ENCODE results near the gene HTATIP2.

The HTATIP2 gene

GRCh38 chr11:20363500-20364340 is at the start of gene HTATIP2:
Gene HTATIP2 (plus strand): TSS chr11:20363714. CDS start chr11:20364238, 524 bp downstream.
- no peaks in the 10 kb centered on the region for H3K36me3 ChIP-seq (ENCODE audit: control insufficient read depth, insufficient read depth, low read length)
- H3K9me3 ChIP-seq (ENCODE audit: control insufficient read depth, low read length), result no peaks in the 10 kb centered on the region
- H3K9ac ChIP-seq (ENCODE audit: low read length), result peak within 1 kb of the TSS; percentile 88
- H3K4me3 ChIP-seq (ENCODE audit: low read length), result peak within 1 kb of the TSS; percentile 38
- no peaks in the 10 kb centered on the region for H3K27me3 ChIP-seq (ENCODE audit: control insufficient read depth, insufficient read depth, low read length)
- H3K4me1 ChIP-seq (ENCODE audit: control insufficient read depth, insufficient read depth, low read length), result peaks cover 24% of the 10 kb centered on the region

- Histone ChIP-seq H3K9me3 (ENCODE audit: control insufficient read depth, low read length) (no peaks in the 10 kb centered on the region), H3K27me3 (ENCODE audit: control insufficient read depth, insufficient read depth, low read length) (no peaks in the 10 kb centered on the region), H3K4me3 (ENCODE audit: low read length) (no peak overlapping the region), H3K9ac (ENCODE audit: low read length) (no peak overlapping the region), H3K4me1 (ENCODE audit: control insufficient read depth, insufficient read depth, low read length) (no peaks in the 10 kb centered on the region), H3K36me3 (ENCODE audit: control insufficient read depth, insufficient read depth, low read length) (no peaks in the 10 kb centered on the region)
These were observed 47.7 kb upstream of the HTATIP2 start for GRCh38 chr11:20315800-20316199.

- Histone ChIP-seq H3K9ac (ENCODE audit: low read length) (no peak overlapping the region), H3K36me3 (ENCODE audit: control insufficient read depth, insufficient read depth, low read length) (no peaks in the 10 kb centered on the region), H3K4me3 (ENCODE audit: low read length) (no peak overlapping the region), H3K27me3 (ENCODE audit: control insufficient read depth, insufficient read depth, low read length) (no peaks in the 10 kb centered on the region), H3K9me3 (ENCODE audit: control insufficient read depth, low read length) (no peaks in the 10 kb centered on the region), H3K4me1 (ENCODE audit: control insufficient read depth, insufficient read depth, low read length) (no peaks in the 10 kb centered on the region)
These were observed 42.3 kb upstream of the HTATIP2 start for GRCh38 chr11:20321177-20321576.

DNA sequence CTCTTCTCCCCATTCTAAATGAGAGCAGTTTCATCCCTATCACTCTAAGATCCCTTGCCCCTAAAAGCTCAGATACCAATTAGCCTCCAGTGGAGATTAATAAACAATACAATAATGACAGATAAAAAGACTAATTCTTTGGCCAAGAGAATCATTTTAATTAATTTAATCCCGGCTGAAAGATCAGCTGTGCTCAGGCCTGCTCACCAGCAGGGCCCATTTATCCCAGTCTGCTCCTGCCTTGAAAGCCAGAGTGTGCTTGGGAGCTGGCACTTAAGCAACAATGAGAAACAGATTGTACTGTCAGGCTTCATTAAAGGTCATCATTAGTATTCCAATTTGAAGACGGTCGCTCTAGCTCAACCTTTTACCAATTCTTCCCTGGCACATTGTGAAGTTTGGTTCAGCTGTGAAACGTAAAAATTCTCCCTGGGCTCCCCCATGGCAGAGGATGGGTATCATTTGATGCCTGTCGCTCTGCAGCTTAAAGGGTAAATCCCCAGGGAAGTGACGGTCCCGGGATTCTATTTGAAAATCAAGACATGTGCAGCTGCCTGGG is 36.1 kb upstream of the HTATIP2 start:
- no peak overlapping the region for H3K9ac ChIP-seq (ENCODE audit: low read length)
- H3K4me3 ChIP-seq (ENCODE audit: low read length), result no peak overlapping the region
- H3K9me3 ChIP-seq (ENCODE audit: control insufficient read depth, low read length), result no peaks in the 10 kb centered on the region
- H3K36me3 ChIP-seq (ENCODE audit: control insufficient read depth, insufficient read depth, low read length), result no peaks in the 10 kb centered on the region
- H3K4me1 ChIP-seq (ENCODE audit: control insufficient read depth, insufficient read depth, low read length), result no peaks in the 10 kb centered on the region
- no peaks in the 10 kb centered on the region for H3K27me3 ChIP-seq (ENCODE audit: control insufficient read depth, insufficient read depth, low read length)

DNA sequence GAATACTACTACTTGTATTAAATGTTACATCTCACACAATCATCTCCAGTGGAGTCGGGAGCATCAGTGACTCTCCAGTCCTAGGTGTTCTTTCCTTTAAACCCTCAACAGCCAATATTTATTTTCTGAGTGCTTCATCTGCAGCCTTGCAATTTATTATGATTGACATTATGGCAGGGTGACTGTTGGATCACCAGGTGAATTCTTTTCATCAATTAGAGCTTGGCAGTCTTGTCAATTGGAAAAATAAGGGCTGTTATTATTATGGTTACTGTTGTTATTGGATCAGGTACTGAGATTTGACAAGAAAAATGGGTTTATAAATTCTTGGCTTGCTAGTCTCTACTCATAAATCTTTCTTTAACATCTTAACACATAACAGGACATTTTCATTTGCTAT is 27.5 kb upstream of the HTATIP2 start:
- Histone ChIP-seq H3K9ac (ENCODE audit: low read length) (no peak overlapping the region), H3K4me1 (ENCODE audit: control insufficient read depth, insufficient read depth, low read length) (no peaks in the 10 kb centered on the region), H3K4me3 (ENCODE audit: low read length) (no peak overlapping the region), H3K9me3 (ENCODE audit: control insufficient read depth, low read length) (no peaks in the 10 kb centered on the region), H3K36me3 (ENCODE audit: control insufficient read depth, insufficient read depth, low read length) (no peaks in the 10 kb centered on the region), H3K27me3 (ENCODE audit: control insufficient read depth, insufficient read depth, low read length) (no peaks in the 10 kb centered on the region)

- Histone ChIP-seq H3K9me3 (ENCODE audit: control insufficient read depth, low read length) (no peaks in the 10 kb centered on the region), H3K36me3 (ENCODE audit: control insufficient read depth, insufficient read depth, low read length) (no peaks in the 10 kb centered on the region), H3K4me3 (ENCODE audit: low read length) (no peak overlapping the region), H3K4me1 (ENCODE audit: control insufficient read depth, insufficient read depth, low read length) (no peaks in the 10 kb centered on the region), H3K9ac (ENCODE audit: low read length) (no peak overlapping the region), H3K27me3 (ENCODE audit: control insufficient read depth, insufficient read depth, low read length) (peaks cover 11% of the 10 kb centered on the region)
These were observed 25.9 kb upstream of the HTATIP2 start for GRCh38 chr11:20337526-20338154.

GRCh38 chr11:20342347-20343141 is 21.0 kb upstream of the HTATIP2 start:
- Histone ChIP-seq H3K4me3 (ENCODE audit: low read length) (no peak overlapping the region), H3K9me3 (ENCODE audit: control insufficient read depth, low read length) (no peaks in the 10 kb centered on the region), H3K9ac (ENCODE audit: low read length) (no peak overlapping the region), H3K27me3 (ENCODE audit: control insufficient read depth, insufficient read depth, low read length) (peaks cover 18% of the 10 kb centered on the region), H3K4me1 (ENCODE audit: control insufficient read depth, insufficient read depth, low read length) (no peaks in the 10 kb centered on the region), H3K36me3 (ENCODE audit: control insufficient read depth, insufficient read depth, low read length) (no peaks in the 10 kb centered on the region)

DNA sequence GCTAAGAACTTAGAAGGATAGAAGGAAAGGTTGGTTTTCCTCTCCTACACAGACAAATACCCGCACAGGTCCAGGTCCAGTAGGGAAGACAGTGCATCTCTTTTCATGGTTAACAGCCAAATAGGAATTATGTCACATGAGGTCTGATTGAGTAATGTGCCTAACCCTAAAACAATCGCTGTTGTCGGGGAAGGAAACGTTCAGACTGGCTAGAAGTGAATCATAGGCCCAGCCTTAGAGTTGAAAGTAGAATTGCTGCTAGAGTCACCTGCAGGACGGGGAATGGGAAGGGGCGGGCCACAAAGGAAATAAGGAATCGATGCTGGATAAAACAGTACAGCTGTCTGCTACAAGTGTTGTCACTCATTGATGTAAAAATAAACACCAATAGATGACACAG is 12.4 kb upstream of the HTATIP2 start:
- no peaks in the 10 kb centered on the region for H3K36me3 ChIP-seq (ENCODE audit: control insufficient read depth, insufficient read depth, low read length)
- H3K4me3 ChIP-seq (ENCODE audit: low read length), result no peak overlapping the region
- no peak overlapping the region for H3K9ac ChIP-seq (ENCODE audit: low read length)
- H3K27me3 ChIP-seq (ENCODE audit: control insufficient read depth, insufficient read depth, low read length), result no peaks in the 10 kb centered on the region
- H3K9me3 ChIP-seq (ENCODE audit: control insufficient read depth, low read length), result no peaks in the 10 kb centered on the region
- H3K4me1 ChIP-seq (ENCODE audit: control insufficient read depth, insufficient read depth, low read length), result no peaks in the 10 kb centered on the region

GRCh38 chr11:20351751-20352262 is 11.7 kb upstream of the HTATIP2 start:
- no peaks in the 10 kb centered on the region for H3K27me3 ChIP-seq (ENCODE audit: control insufficient read depth, insufficient read depth, low read length)

DNA sequence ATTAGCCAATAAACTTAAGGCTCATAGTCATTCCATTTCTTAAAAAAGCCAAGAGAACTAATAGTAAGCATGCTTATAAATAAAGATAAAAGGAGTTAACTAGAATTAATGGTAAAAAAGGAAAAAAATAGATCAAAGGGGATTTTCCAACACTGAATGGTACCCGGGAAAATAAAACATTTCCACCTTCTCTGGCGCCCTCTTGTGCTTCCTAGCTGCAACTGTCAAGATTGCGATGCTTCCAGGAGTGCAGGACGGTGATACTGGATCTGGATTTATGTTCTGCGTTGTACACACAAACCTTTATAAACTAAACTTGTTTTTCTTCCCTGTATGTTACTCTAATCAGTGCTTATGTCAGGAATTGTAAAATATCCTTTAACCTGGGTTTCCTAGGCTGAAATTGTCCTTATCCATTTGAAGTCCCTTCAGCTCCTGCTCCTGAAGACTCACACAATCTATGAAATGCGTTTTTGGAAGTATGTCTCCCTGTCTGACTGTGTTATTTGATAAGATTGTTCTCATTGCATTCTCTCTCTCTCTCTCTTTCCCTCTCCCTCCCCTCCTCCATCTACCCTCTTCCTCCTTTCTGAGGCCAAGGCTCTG is 9.6 kb upstream of the HTATIP2 start:
- H3K9me3 ChIP-seq (ENCODE audit: control insufficient read depth, low read length), result no peaks in the 10 kb centered on the region
- H3K9ac ChIP-seq (ENCODE audit: low read length), result no peak overlapping the region
- H3K4me3 ChIP-seq (ENCODE audit: low read length), result no peak overlapping the region
- no peaks in the 10 kb centered on the region for H3K4me1 ChIP-seq (ENCODE audit: control insufficient read depth, insufficient read depth, low read length)
- H3K36me3 ChIP-seq (ENCODE audit: control insufficient read depth, insufficient read depth, low read length), result no peaks in the 10 kb centered on the region
- H3K27me3 ChIP-seq (ENCODE audit: control insufficient read depth, insufficient read depth, low read length), result no peaks in the 10 kb centered on the region

More at GRCh38 chr11:20351751-20352262, 11.7 kb upstream of the HTATIP2 start:
- Histone ChIP-seq H3K4me1 (ENCODE audit: control insufficient read depth, insufficient read depth, low read length) (no peaks in the 10 kb centered on the region), H3K9me3 (ENCODE audit: control insufficient read depth, low read length) (no peaks in the 10 kb centered on the region), H3K4me3 (ENCODE audit: low read length) (no peak overlapping the region), H3K36me3 (ENCODE audit: control insufficient read depth, insufficient read depth, low read length) (no peaks in the 10 kb centered on the region), H3K9ac (ENCODE audit: low read length) (no peak overlapping the region)
